8988T (cell line): Measurements from ENCODE around the gene TP53INP2.

Source experiments
- DNase-seq: peaks from one replicate; pipeline ENCODE4 v3.0.0; 2011

The TP53INP2 gene

DNA sequence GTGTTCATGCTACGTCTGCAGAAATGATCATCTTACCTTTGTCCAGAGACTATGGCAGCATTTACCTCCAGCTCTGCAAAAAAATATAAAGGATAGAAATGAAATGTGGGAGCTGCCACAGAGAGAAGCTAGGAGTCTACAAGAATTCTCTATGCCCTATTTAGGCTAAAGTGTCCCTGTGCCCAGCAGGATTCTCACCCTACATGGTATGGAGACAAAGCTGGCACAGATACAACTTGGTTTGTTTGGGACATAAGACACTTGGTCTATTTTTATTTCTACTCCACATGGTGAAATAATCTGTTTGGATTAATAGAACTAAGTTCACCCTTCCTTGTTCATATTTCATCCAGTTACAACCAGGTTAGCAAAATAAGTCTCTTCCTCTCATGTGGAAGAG lies 28.4 kb downstream of the TP53INP2 start:
- no peak for DNase-seq

DNA sequence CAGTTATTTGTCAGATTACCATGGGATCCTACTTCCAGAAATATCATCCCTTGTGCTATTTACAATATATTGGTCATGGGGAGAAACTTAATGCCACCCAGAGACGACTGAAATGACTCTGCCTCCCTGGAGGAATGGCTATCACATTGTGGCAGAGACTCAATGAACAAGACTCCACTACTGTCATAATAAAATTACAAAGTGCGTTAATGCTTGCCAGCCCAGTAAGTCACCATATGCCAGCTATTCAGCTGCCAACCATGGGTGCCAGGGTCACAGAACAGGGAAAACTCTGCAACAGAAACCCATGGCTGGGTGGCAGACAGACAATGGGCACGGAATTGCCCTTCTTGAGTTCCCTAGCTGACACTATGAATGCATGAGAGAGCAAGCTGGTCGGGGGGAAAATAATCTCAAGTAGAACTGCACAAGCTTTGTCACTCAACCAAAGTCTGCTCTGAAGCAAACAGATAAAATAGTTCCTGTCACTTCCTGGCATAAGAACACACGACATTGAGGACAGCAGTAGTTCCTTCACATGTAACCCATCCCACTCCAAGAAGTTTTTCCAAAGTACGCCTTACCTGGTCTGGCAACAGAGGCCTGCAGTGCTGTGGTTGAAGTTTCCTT lies 32.1 kb downstream of the TP53INP2 start:
- DNase-seq = no peak

- no peak for DNase-seq
Observed at GRCh38 chr20:34743039-34743438, 38.9 kb downstream of the TP53INP2 start.

GRCh38 chr20:34744340-34744739 lies 40.2 kb downstream of the TP53INP2 start:
- DNase-seq = no peak

DNA sequence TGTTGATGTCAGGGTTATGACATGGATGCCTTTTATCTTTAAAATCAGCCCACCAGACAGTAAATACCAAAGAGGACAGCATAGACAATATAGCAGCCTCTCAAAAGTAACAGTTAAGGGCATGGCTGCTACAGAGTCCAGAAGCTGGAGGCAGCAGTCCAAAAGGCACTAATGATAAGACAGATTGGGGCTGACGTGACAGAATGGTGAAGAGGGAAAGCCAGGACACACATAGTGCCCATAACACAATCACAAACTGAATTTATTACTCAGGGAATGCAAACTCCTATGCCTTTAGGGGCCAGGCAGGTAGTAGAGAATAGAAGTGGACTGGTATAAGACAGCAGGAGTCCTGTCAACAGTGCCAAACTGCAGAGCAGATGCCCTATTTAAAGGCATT lies 40.7 kb downstream of the TP53INP2 start:
- DNase-seq = no peak

GRCh38 chr20:34746674-34747073 lies 42.5 kb downstream of the TP53INP2 start:
- no peak for DNase-seq

DNA sequence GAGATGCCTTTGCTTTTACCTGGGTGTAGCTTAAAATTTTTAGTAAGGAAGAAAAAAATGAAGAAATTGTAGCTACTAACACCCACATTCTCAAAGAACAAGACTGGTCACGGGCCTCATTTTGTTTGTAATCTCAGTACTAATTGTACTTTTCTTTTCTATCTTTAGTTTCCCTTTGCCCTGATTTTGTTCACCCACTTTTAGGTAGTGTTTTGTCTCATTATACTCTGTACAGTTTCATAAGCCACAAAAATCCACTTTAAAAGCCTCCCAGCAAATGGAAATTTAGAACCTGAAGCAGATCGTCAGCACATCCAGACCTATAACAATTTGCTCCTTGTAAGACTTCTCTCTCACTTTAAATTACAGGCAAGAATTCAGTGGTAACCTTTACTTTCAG lies 43.3 kb downstream of the TP53INP2 start:
- DNase-seq = no peak

- DNase-seq = no peak
Observed at GRCh38 chr20:34748709-34749108, 44.6 kb downstream of the TP53INP2 start.

- DNase-seq = no peak
Observed at GRCh38 chr20:34750484-34750883, 46.3 kb downstream of the TP53INP2 start.

- DNase-seq = no peak
Observed at GRCh38 chr20:34751453-34751852, 47.3 kb downstream of the TP53INP2 start.

DNA sequence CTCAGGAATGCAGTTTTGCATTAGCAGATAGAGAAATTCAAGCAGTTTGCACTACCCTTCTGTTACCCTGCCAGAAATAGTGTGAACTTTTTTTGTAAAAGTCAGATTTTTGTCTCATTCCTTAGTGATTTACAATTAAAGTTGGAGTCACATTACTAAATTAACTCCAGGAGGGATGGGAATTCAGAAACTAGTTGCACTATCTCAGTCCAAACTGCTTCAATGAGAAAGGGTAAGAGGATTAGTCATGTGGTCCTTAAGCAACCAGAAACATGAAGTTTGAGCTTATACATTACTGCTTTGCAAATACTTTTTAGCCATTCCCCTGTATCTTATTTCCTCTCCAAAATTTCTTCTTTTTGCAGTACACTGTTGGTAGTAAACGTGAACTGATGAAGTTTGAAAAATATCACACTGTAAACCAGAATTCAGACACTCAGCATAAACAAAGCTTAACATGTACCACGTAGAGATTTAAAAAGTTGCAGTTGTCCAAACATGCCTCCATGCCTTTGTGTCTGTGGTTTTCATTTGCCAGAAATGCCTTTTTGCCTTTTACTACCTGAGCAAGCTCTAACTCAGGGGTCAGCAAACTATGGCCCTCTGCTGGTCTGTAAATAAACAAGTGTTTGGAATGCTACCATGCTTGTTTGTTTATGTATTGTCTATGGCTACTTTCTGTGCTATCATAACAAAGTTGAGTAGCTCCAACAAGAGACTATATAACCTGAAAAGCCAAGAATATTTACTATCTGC lies 49.7 kb downstream of the TP53INP2 start:
- no peak for DNase-seq

- DNase-seq = no peak
Observed at GRCh38 chr20:34754611-34755010, 50.5 kb downstream of the TP53INP2 start.

DNA sequence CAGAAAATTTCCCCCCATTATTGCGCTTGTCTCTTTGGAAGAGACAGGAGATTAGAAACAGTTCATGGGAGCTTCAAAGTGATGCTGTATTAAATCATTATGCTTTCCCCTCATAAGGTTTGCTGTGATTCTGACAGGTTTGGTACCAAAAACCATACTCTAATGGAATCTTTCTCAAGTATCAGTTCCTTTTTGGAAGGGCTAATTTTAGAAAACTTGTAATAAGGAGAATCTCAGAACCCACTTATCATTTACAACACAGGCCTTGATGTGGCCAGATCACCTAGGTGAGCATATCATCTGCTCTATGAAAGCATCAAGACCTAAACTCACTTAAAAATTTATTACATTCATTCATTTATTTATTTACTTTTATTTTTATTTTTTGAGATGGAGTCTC lies 51.2 kb downstream of the TP53INP2 start:
- no peak for DNase-seq

GRCh38 chr20:34762031-34762555 lies 57.9 kb downstream of the TP53INP2 start:
- DNase-seq = no peak
